Measurements from ENCODE around the gene OSMR. TPM values are rescaled to one million over a fixed set of nuclear protein-coding genes. Genes with fewer than 3 reads are reported as not detected.

OSMR gene
- total RNA-seq, 2 donors from 2014 or later, result 1.3 to 4.4 TPM

GRCh38 chr5:38932854-38933408 lies 87.1 kb downstream of the OSMR start:
- Histone ChIP-seq H3K9ac (ENCODE audit: extremely low read depth, low read length, poor library complexity, severe bottlenecking) (no peak overlapping the region), H3K4me1 (ENCODE audit: control insufficient read depth, insufficient read depth, low read length) (no peaks in the 10 kb centered on the region), H3K36me3 (ENCODE audit: control insufficient read depth, insufficient read depth, low read length) (no peaks in the 10 kb centered on the region), H3K4me3 (ENCODE audit: low read length) (no peak overlapping the region), H3K9me3 (ENCODE audit: control insufficient read depth, low read length) (no peaks in the 10 kb centered on the region), H3K27me3 (ENCODE audit: control insufficient read depth, insufficient read depth, low read length, poor library complexity, severe bottlenecking) (no peaks in the 10 kb centered on the region), H3K27ac (ENCODE audit: low read depth, low read length) (no peak overlapping the region)
- no peak for TF ChIP-seq CTCF (conservative IDR thresholded peaks at IDR 0.05)
- Mint-ChIP-seq H3K4me1 (peaks cover 5% of the 10 kb centered on the region), H3K27me3 (ENCODE audit: insufficient read depth) (no peaks in the 10 kb centered on the region), H3K27ac (no peak overlapping the region), H3K4me3 (no peak overlapping the region), H3K36me3 (ENCODE audit: low read depth) (peaks cover 4% of the 10 kb centered on the region), H3K9me3 (peaks cover 1% of the 10 kb centered on the region)
- no peak for DNase-seq
- WGBS, 2 experiments (ENCODE audit: insufficient coverage in 1 of 2, insufficient read length in 1 of 2), result 90 to 98% methylated on average over 4 of the region's 4 CpGs

- H3K27me3 Mint-ChIP-seq (ENCODE audit: insufficient read depth), result no peaks in the 10 kb centered on the region
- no peak overlapping the region for H3K27ac Mint-ChIP-seq
- TF ChIP-seq CTCF (conservative IDR thresholded peaks at IDR 0.05), result no peak
- no peak for DNase-seq
- no peaks in the 10 kb centered on the region for H3K36me3 ChIP-seq (ENCODE audit: control insufficient read depth, insufficient read depth, low read length)
- peaks cover 4% of the 10 kb centered on the region for H3K36me3 Mint-ChIP-seq (ENCODE audit: low read depth)
- no peak overlapping the region for H3K27ac ChIP-seq (ENCODE audit: low read depth, low read length)
- H3K4me1 ChIP-seq (ENCODE audit: control insufficient read depth, insufficient read depth, low read length), result no peaks in the 10 kb centered on the region
- no peaks in the 10 kb centered on the region for H3K9me3 ChIP-seq (ENCODE audit: control insufficient read depth, low read length)
- H3K27me3 ChIP-seq (ENCODE audit: control insufficient read depth, insufficient read depth, low read length, poor library complexity, severe bottlenecking), result no peaks in the 10 kb centered on the region
- H3K4me1 Mint-ChIP-seq, result peaks cover 8% of the 10 kb centered on the region
- H3K4me3 Mint-ChIP-seq, result no peak overlapping the region
- H3K9me3 Mint-ChIP-seq, result no peaks in the 10 kb centered on the region
- no peak overlapping the region for H3K4me3 ChIP-seq (ENCODE audit: low read length)
- 88% methylated on average over 1 of the region's 1 CpG; no CpG with 5 or more reads in 1 of the 2 experiments for WGBS, 2 experiments (ENCODE audit: insufficient coverage in 1 of 2, insufficient read length in 1 of 2)
- H3K9ac ChIP-seq (ENCODE audit: extremely low read depth, low read length, poor library complexity, severe bottlenecking), result no peak overlapping the region
These were observed 89.6 kb downstream of the OSMR start for GRCh38 chr5:38935437-38935836.

GRCh38 chr5:38936269-38936668 lies 90.5 kb downstream of the OSMR start:
- Mint-ChIP-seq H3K9me3 (no peaks in the 10 kb centered on the region), H3K27me3 (ENCODE audit: insufficient read depth) (no peaks in the 10 kb centered on the region), H3K4me3 (no peak overlapping the region), H3K27ac (no peak overlapping the region), H3K36me3 (ENCODE audit: low read depth) (peaks cover 4% of the 10 kb centered on the region), H3K4me1 (peaks cover 8% of the 10 kb centered on the region)
- Histone ChIP-seq H3K9me3 (ENCODE audit: control insufficient read depth, low read length) (no peaks in the 10 kb centered on the region), H3K9ac (ENCODE audit: extremely low read depth, low read length, poor library complexity, severe bottlenecking) (no peak overlapping the region), H3K4me3 (ENCODE audit: low read length) (no peak overlapping the region), H3K4me1 (ENCODE audit: control insufficient read depth, insufficient read depth, low read length) (no peaks in the 10 kb centered on the region), H3K27me3 (ENCODE audit: control insufficient read depth, insufficient read depth, low read length, poor library complexity, severe bottlenecking) (no peaks in the 10 kb centered on the region), H3K27ac (ENCODE audit: low read depth, low read length) (no peak overlapping the region), H3K36me3 (ENCODE audit: control insufficient read depth, insufficient read depth, low read length) (peaks cover 4% of the 10 kb centered on the region)
- TF ChIP-seq CTCF (conservative IDR thresholded peaks at IDR 0.05), result no peak
- WGBS, 2 experiments (ENCODE audit: insufficient coverage in 1 of 2, insufficient read length in 1 of 2), result 89 to 100% methylated on average over 1 to 6 of the region's 6 CpGs
- no peak for DNase-seq
